H1 (cell line): Measurements from ENCODE around the gene PDXDC1. TPM values are rescaled to one million over a fixed set of nuclear protein-coding genes. Genes with fewer than 3 reads are reported as not detected.
"Not testable (repeated sequence)": the region's sequence is repeated elsewhere in the genome, so short reads cannot be mapped to it uniquely, and the experiment has no call there.

Experiments used
- CTCF ChIA-PET: fragments of 300-600 bp; sonication (Branson Sonifier 250); formaldehyde crosslinking; loops from one replicate; lab custom pipeline; 2021; ENCODE audit not compliant: partially characterized antibody; lab: Charles Lee
- POLR2A ChIA-PET: fragments of 300-600 bp; sonication (Branson Sonifier 250); formaldehyde crosslinking; loops from one replicate; lab custom pipeline; 2021; ENCODE audit warnings: inconsistent platforms; ENCODE audit not compliant: partially characterized antibody; lab: Charles Lee
- DNase-seq, 2 experiments: peaks; one replicate each; pipeline versions ENCODE4 v3.0.0 to v3.0.0-alpha.2; 2010 to 2022; ENCODE audit warnings: low spot score in 2 of 2, low read depth in 1 of 2, mixed read lengths in 1 of 2
- FAIRE-seq: peaks from 2 replicates; lab custom pipeline; 2011; peaks lifted over from hg19 to GRCh38; lab: Jason Lieb, UNC
- H2AFZ ChIP-seq: 2 replicates; pipeline ENCODE4 v1.8.1; 2012; ENCODE audit warnings: low read length, inconsistent platforms
- H2AK5ac ChIP-seq: 2 replicates; pipeline ENCODE4 v1.6.1; 2013; ENCODE audit warnings: low read depth, low read length
- H2BK120ac ChIP-seq: replicated peaks from 2 replicates; pipeline ENCODE3; 2013; ENCODE audit warnings: low read depth, low read length, inconsistent platforms
- H2BK12ac ChIP-seq: 2 replicates; pipeline ENCODE4 v1.6.1; 2013; ENCODE audit warnings: low read depth, low read length
- H2BK15ac ChIP-seq: 2 replicates; pipeline ENCODE4 v1.6.1; 2013; ENCODE audit warnings: low read length
- H2BK20ac ChIP-seq: 2 replicates; pipeline ENCODE4 v1.6.1; 2013; ENCODE audit warnings: low read length
- H2BK5ac ChIP-seq: 2 replicates; pipeline ENCODE4 v1.6.1; 2013; ENCODE audit warnings: low read depth, low read length
- H3K14ac ChIP-seq: 2 replicates; pipeline ENCODE4 v1.6.1; 2013; ENCODE audit warnings: inconsistent platforms; ENCODE audit not compliant: insufficient read length
- H3K18ac ChIP-seq: 2 replicates; pipeline ENCODE4 v1.6.1; 2013; ENCODE audit warnings: low read length; ENCODE audit errors: extremely low read depth
- H3K23ac ChIP-seq: 2 replicates; pipeline ENCODE4 v1.6.1; 2013; ENCODE audit warnings: inconsistent platforms; ENCODE audit not compliant: insufficient read length
- H3K23me2 ChIP-seq: 2 replicates; pipeline ENCODE4 v1.6.1; 2013; ENCODE audit warnings: low read depth, low read length
- H3K27ac ChIP-seq: 2 replicates; pipeline ENCODE4 v1.6.1; 2011; ENCODE audit warnings: low read depth, low read length, inconsistent platforms
- H3K27me3 ChIP-seq, 4 experiments: replicated peaks in 1 of 4; 1 replicate in 1 of 4; 2 replicates in 3 of 4; pipeline versions ENCODE4 v1.6.1 to v1.8.1; 2011 to 2013; ENCODE audit warnings: low read length in 3 of 4, mild to moderate bottlenecking in 3 of 4, inconsistent platforms in 2 of 4, mixed read lengths in 2 of 4, moderate library complexity in 1 of 4; ENCODE audit not compliant: control insufficient read depth in 3 of 4, insufficient read depth in 3 of 4; ENCODE audit errors: extremely low read depth in 1 of 4
- H3K36me3 ChIP-seq, 4 experiments: 2 replicates each; pipeline versions ENCODE4 v1.6.1 to v1.8.1; 2011 to 2013; ENCODE audit warnings: mild to moderate bottlenecking in 4 of 4, low read length in 3 of 4, moderate library complexity in 2 of 4, control low read depth in 1 of 4, inconsistent platforms in 1 of 4; ENCODE audit not compliant: insufficient read depth in 4 of 4, control insufficient read depth in 2 of 4
- H3K4ac ChIP-seq: replicated peaks from 2 replicates; pipeline ENCODE3; 2013; ENCODE audit warnings: low read length, low read depth, mixed read lengths, inconsistent platforms; ENCODE audit not compliant: insufficient read length
- H3K4me1 ChIP-seq, 4 experiments: replicated peaks in 1 of 4; 1 replicate in 1 of 4; 2 replicates in 3 of 4; pipeline versions ENCODE4 v1.6.1 to v1.8.1; 2011 to 2013; ENCODE audit warnings: low read length in 3 of 4, inconsistent platforms in 2 of 4, mixed read lengths in 1 of 4; ENCODE audit not compliant: insufficient read depth in 4 of 4, control insufficient read depth in 3 of 4
- H3K4me2 ChIP-seq, 2 experiments: 2 replicates each; pipeline versions ENCODE4 v1.6.1 to v1.8.1; 2011 to 2013; ENCODE audit warnings: low read depth in 2 of 2, low read length in 2 of 2, control low read depth in 1 of 2, inconsistent platforms in 1 of 2, mild to moderate bottlenecking in 1 of 2; ENCODE audit not compliant: insufficient read depth in 1 of 2
- H3K4me3 ChIP-seq, 4 experiments: fragments of 200-600, 300-600 bp in 1 of 4; sonication (generic), shearing (Covaris generic), sonication (Bioruptor Twin) in 1 of 4; 2 replicates each; pipeline versions ENCODE4 v1.5.1 to v1.8.1; 2011 to 2016; ENCODE audit warnings: low read length in 4 of 4, low read depth in 3 of 4, control low read depth in 2 of 4, inconsistent platforms in 2 of 4, mild to moderate bottlenecking in 2 of 4, mixed read lengths in 1 of 4, moderate library complexity in 1 of 4; ENCODE audit not compliant: insufficient read depth in 2 of 4; ENCODE audit errors: extremely low read depth in 1 of 4
- H3K56ac ChIP-seq: replicated peaks from 2 replicates; pipeline ENCODE3; 2013; ENCODE audit warnings: low read depth, mild to moderate bottlenecking, mixed read lengths, low read length, inconsistent platforms; ENCODE audit not compliant: insufficient read length
- H3K79me1 ChIP-seq: 2 replicates; pipeline ENCODE4 v1.6.1; 2013; ENCODE audit warnings: low read depth, low read length, control low read depth
- H3K79me2 ChIP-seq, 2 experiments: 2 replicates each; pipeline versions ENCODE4 v1.6.1 to v1.8.1; 2012 to 2013; ENCODE audit warnings: low read length in 2 of 2, mild to moderate bottlenecking in 2 of 2, inconsistent platforms in 1 of 2; ENCODE audit not compliant: insufficient read depth in 2 of 2, control insufficient read depth in 1 of 2
- H3K9ac ChIP-seq, 4 experiments: replicated peaks in 1 of 4; 1 replicate in 1 of 4; 2 replicates in 3 of 4; pipeline versions ENCODE4 v1.6.1 to v1.8.1; 2011 to 2013; ENCODE audit warnings: low read depth in 3 of 4, low read length in 3 of 4, control low read depth in 2 of 4, mild to moderate bottlenecking in 2 of 4, moderate library complexity in 2 of 4, inconsistent platforms in 1 of 4; ENCODE audit errors: extremely low read depth in 1 of 4
- H3K9me3 ChIP-seq, 2 experiments: 2 replicates each; pipeline versions ENCODE4 v1.6.1 to v1.8.1; 2012 to 2013; ENCODE audit warnings: mild to moderate bottlenecking in 2 of 2, moderate library complexity in 2 of 2, control low read depth in 1 of 2, inconsistent platforms in 1 of 2, low read depth in 1 of 2, low read length in 1 of 2, mixed read lengths in 1 of 2; ENCODE audit not compliant: insufficient read depth in 2 of 2
- H4K20me1 ChIP-seq, 2 experiments: replicated peaks in 1 of 2; 2 replicates each; pipeline versions ENCODE3 to v1.8.1; 2011 to 2013; ENCODE audit warnings: inconsistent platforms in 2 of 2, low read length in 2 of 2, mild to moderate bottlenecking in 1 of 2; ENCODE audit not compliant: insufficient read depth in 2 of 2, control insufficient read depth in 1 of 2
- H4K5ac ChIP-seq: 2 replicates; pipeline ENCODE4 v1.6.1; 2013; ENCODE audit warnings: low read length, low read depth, mixed read lengths, inconsistent platforms; ENCODE audit not compliant: insufficient read length
- H4K8ac ChIP-seq: 2 replicates; pipeline ENCODE4 v1.8.0; 2013; ENCODE audit warnings: mild to moderate bottlenecking, moderate library complexity, low read length, inconsistent platforms; ENCODE audit not compliant: insufficient read depth; ENCODE audit errors: extremely low read depth
- H4K91ac ChIP-seq: replicated peaks from 2 replicates; pipeline ENCODE3; 2013; ENCODE audit warnings: low read length, mixed read lengths, inconsistent platforms; ENCODE audit not compliant: insufficient read length
- WGBS, 2 experiments: shearing (Covaris generic) in 1 of 2; methylation state at CpG; one replicate each; pipeline versions ENCODE4 v1.1.6 to v1.1.7; 2013 to 2015; ENCODE audit warnings: low lambda C conversion rate in 2 of 2, mixed read lengths in 2 of 2, inconsistent platforms in 1 of 2, low coverage in 1 of 2, missing lambda C conversion rate in 1 of 2; ENCODE audit not compliant: insufficient replicate concordance in 2 of 2, insufficient coverage in 1 of 2, insufficient read length in 1 of 2; ENCODE audit errors: extremely low coverage in 1 of 2, missing lambda C conversion rate in 1 of 2; 5-methylcytosine and 5-hydroxymethylcytosine counted together
- polyA plus RNA-seq, 7 experiments: library from polyadenylated mRNA; depleted of rRNA in 3 of 7; stranded (reverse) in 5 of 7; unstranded in 2 of 7; fragments of >200 nt in 5 of 7; fragments of 200-250 nt in 2 of 7; gene quantifications; 1 replicate in 5 of 7; 2 replicates in 1 of 7; 4 replicates in 1 of 7; pipeline versions ENCODE4 v1.2.1 to v1.2.3, GENCODE V29; 2011 to 2013; ENCODE audit warnings: missing spikeins in 2 of 7, mixed read lengths in 2 of 7
- total RNA-seq: library from RNA; stranded (reverse); fragmentation: NEBNext Ultra II Directional; extraction: Animal tissue kit (Norgen Biotek cat#: 25700); gene quantifications from 2 replicates; pipeline ENCODE4 v1.2.1, GENCODE V29; 2021

The PDXDC1 gene
- total and polyA plus RNA-seq, 2 of the 8 experiments (the other 6 are each of a cell fraction or from before 2014, with no cell fraction given): 56.6 to 118 TPM

DNA sequence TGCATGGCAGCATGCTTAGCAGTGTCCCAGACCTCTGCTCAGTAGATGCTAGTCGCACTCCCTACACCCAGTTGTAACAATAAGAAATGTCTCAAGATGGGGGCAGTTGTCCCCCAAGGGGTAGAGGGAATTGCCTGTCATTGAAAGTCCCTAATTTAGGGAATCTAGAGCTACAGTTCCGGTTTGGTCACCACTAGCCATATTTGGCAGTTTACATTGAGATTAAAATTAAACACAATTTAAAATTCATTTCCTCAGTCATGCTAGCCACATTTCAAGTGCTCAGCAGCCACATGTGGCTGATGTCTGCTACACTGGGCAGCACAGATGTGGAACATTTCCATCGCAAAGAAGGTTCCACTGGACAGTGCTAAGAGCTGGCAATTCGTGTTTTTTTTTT is 4.1 kb downstream of the PDXDC1 start:
- 91% methylated on average over 4 of the region's 4 CpGs; no CpG with 5 or more reads in 1 of the 2 experiments for WGBS, 2 experiments

GRCh38 chr16:14981234-14981633 is 6.4 kb downstream of the PDXDC1 start:
- H4K20me1 ChIP-seq, H2BK5ac ChIP-seq, H2BK12ac ChIP-seq, H2BK15ac ChIP-seq, H3K79me1 ChIP-seq, FAIRE-seq, H2AK5ac ChIP-seq, H3K56ac ChIP-seq, H3K18ac ChIP-seq, DNase-seq, CTCF ChIA-PET, H3K4me3 ChIP-seq, H2BK20ac ChIP-seq, H4K5ac ChIP-seq, H3K4me2 ChIP-seq, H4K8ac ChIP-seq, H3K27me3 ChIP-seq, H3K14ac ChIP-seq, H3K4ac ChIP-seq, H3K27ac ChIP-seq, H3K9me3 ChIP-seq, H2AFZ ChIP-seq, H3K23me2 ChIP-seq, H3K23ac ChIP-seq, H3K36me3 ChIP-seq, H3K4me1 ChIP-seq, H2BK120ac ChIP-seq, H3K9ac ChIP-seq, H4K91ac ChIP-seq: not testable (repeated sequence)
- peaks cover 2 to 49% of the 10 kb centered on the region in 2 experiments; a peak in 3 of 4 replicates for H3K79me2 ChIP-seq
- WGBS, 2 experiments: 68% methylated on average over 3 of the region's 3 CpGs; no CpG with 5 or more reads in 1 of the 2 experiments
- POLR2A ChIA-PET: interaction anchor here (1.0 kb wide), 1 partner anchor 39 kb away, joined by 3 read pairs; no protein-coding TSS in a partner anchor

More for the DNA sequence above, 4.1 kb downstream of the PDXDC1 start:
- H2BK12ac ChIP-seq, H3K4ac ChIP-seq, H2BK5ac ChIP-seq, H2AK5ac ChIP-seq, POLR2A ChIA-PET, H4K5ac ChIP-seq, H2BK120ac ChIP-seq, H3K79me1 ChIP-seq, H3K9me3 ChIP-seq, CTCF ChIA-PET, DNase-seq, H3K56ac ChIP-seq, H4K8ac ChIP-seq, H3K9ac ChIP-seq, H4K91ac ChIP-seq, H3K14ac ChIP-seq, H4K20me1 ChIP-seq, H3K27ac ChIP-seq, H2BK15ac ChIP-seq, H3K23me2 ChIP-seq, H3K23ac ChIP-seq, H3K4me2 ChIP-seq, FAIRE-seq, H2BK20ac ChIP-seq, H3K36me3 ChIP-seq, H3K18ac ChIP-seq, H3K27me3 ChIP-seq, H2AFZ ChIP-seq, H3K4me3 ChIP-seq, H3K4me1 ChIP-seq: not testable (repeated sequence)
- peaks cover 2 to 43% of the 10 kb centered on the region in 2 experiments; a peak in 3 of 4 replicates for H3K79me2 ChIP-seq
